ENCODE results near the gene INTS11. TPM values are rescaled to one million over a fixed set of nuclear protein-coding genes. Genes with fewer than 3 reads are reported as not detected.

Gene INTS11
- total and polyA plus RNA-seq, 9 of the 15 experiments (the other 6 are each of a cell fraction or from before 2014, with no cell fraction given) = 3.6 to 183 (median 110) TPM

DNA sequence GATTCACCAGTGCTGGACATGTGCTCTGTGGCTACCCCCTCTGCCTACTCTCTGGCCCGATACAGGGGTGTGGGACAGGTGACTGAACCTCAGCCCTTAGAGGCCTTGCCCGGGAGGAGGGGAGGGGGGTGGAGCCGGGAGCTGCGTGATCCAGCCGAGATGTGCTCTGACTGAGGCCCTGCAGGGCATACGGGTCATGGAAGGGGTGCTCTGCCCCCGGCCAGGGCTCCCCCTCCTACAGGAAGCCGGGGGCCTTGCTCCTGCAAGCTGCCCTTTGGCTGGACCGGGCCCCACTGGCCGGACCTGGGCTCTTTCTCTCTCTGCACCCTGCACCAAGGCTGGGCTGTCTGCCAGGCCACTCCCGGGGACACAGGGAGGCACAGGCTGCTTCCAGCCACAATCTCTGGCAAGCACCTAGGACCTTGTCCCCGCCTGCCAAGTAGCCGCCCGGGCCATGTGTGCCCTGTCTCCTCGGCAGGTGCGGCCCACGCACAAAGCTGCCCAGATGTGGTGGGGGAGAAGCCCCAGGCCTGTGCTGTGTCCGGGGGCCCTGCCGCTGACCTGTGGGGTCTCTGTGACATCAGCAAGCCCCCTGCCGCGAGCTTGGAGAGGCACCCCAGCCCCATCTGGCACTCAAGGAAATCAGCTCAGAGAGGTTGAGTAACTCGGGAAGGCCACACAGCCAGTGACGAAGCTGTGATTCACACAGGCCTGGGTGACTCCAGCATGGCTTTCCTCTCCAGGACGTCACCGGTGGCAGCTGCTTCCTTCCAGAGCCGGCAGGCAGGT, 42.7 kb downstream of the INTS11 start:
- H3K36me3 ChIP-seq (ENCODE audit: control insufficient read depth, insufficient read depth, low read length) = no peaks in the 10 kb centered on the region
- POLR2A ChIA-PET = interaction anchor here (0.7 to 1.0 kb wide), 3 partner anchors 8 to 10 kb away, joined by 3 to 4 read pairs (median 3); partner anchors contain the start of gene UBE2J2
- no peak overlapping the region; a peak in 1 of 4 replicates for H3K9ac ChIP-seq (ENCODE audit: insufficient read depth in 1 of 2, low read depth in 2 of 2, low read length in 2 of 2)
- TF ChIP-seq, protein P1, sequence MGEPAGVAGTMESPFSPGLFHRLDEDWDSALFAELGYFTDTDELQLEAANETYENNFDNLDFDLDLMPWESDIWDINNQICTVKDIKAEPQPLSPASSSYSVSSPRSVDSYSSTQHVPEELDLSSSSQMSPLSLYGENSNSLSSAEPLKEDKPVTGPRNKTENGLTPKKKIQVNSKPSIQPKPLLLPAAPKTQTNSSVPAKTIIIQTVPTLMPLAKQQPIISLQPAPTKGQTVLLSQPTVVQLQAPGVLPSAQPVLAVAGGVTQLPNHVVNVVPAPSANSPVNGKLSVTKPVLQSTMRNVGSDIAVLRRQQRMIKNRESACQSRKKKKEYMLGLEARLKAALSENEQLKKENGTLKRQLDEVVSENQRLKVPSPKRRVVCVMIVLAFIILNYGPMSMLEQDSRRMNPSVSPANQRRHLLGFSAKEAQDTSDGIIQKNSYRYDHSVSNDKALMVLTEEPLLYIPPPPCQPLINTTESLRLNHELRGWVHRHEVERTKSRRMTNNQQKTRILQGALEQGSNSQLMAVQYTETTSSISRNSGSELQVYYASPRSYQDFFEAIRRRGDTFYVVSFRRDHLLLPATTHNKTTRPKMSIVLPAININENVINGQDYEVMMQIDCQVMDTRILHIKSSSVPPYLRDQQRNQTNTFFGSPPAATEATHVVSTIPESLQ (CRISPR knock-in tag; IDR thresholded peaks at IDR 0.05) = no peak
- no peak for TF ChIP-seq ELF1 (tag; IDR thresholded peaks at IDR 0.05)
- no peak for TF ChIP-seq ZC3H4 (CRISPR knock-in tag; IDR thresholded peaks at IDR 0.05; ENCODE audit: borderline replicate concordance)
- no peak for TF ChIP-seq ZNF12 (CRISPR knock-in tag; IDR thresholded peaks at IDR 0.05)
- 0 out of 4 replicates have a peak, but pooled peaks of 1 of the 2 experiments have one; percentile 34 for TF ChIP-seq RCOR1 (IDR thresholded peaks at IDR 0.05; ENCODE audit: borderline replicate concordance in 1 of 2, low read depth in 2 of 2, low read length in 2 of 2)
- TF ChIP-seq, protein P2, sequence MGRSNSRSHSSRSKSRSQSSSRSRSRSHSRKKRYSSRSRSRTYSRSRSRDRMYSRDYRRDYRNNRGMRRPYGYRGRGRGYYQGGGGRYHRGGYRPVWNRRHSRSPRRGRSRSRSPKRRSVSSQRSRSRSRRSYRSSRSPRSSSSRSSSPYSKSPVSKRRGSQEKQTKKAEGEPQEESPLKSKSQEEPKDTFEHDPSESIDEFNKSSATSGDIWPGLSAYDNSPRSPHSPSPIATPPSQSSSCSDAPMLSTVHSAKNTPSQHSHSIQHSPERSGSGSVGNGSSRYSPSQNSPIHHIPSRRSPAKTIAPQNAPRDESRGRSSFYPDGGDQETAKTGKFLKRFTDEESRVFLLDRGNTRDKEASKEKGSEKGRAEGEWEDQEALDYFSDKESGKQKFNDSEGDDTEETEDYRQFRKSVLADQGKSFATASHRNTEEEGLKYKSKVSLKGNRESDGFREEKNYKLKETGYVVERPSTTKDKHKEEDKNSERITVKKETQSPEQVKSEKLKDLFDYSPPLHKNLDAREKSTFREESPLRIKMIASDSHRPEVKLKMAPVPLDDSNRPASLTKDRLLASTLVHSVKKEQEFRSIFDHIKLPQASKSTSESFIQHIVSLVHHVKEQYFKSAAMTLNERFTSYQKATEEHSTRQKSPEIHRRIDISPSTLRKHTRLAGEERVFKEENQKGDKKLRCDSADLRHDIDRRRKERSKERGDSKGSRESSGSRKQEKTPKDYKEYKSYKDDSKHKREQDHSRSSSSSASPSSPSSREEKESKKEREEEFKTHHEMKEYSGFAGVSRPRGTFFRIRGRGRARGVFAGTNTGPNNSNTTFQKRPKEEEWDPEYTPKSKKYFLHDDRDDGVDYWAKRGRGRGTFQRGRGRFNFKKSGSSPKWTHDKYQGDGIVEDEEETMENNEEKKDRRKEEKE (IDR thresholded peaks at IDR 0.05; ENCODE audit: borderline replicate concordance in 1 of 2, control insufficient read depth in 1 of 2, low read depth in 2 of 2, low read length in 1 of 2) = no peak
- TF ChIP-seq CREM (IDR thresholded peaks at IDR 0.05; ENCODE audit: low read depth) = 0 out of 2 replicates have a peak, but pooled peaks have one; percentile 17
- TF ChIP-seq, protein P3, sequence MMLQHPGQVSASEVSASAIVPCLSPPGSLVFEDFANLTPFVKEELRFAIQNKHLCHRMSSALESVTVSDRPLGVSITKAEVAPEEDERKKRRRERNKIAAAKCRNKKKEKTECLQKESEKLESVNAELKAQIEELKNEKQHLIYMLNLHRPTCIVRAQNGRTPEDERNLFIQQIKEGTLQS (IDR thresholded peaks at IDR 0.05) = peak; percentile 60
- TF ChIP-seq, protein P3 (CRISPR knock-in tag; conservative IDR thresholded peaks at IDR 0.05) = no peak
- TF ChIP-seq MEIS2 (IDR thresholded peaks at IDR 0.05; ENCODE audit: partially characterized antibody) = no peak
- TF ChIP-seq ESRRA (IDR thresholded peaks at IDR 0.05; ENCODE audit: borderline replicate concordance, low read depth) = peak; percentile 16; the same call in 1 of the 2 replicates
- TF ChIP-seq, protein P4, sequence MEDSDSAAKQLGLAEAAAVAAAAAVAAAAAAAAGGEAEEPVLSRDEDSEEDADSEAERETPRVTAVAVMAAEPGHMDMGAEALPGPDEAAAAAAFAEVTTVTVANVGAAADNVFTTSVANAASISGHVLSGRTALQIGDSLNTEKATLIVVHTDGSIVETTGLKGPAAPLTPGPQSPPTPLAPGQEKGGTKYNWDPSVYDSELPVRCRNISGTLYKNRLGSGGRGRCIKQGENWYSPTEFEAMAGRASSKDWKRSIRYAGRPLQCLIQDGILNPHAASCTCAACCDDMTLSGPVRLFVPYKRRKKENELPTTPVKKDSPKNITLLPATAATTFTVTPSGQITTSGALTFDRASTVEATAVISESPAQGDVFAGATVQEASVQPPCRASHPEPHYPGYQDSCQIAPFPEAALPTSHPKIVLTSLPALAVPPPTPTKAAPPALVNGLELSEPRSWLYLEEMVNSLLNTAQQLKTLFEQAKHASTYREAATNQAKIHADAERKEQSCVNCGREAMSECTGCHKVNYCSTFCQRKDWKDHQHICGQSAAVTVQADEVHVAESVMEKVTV (CRISPR knock-in tag; IDR thresholded peaks at IDR 0.05) = no peak
- TF ChIP-seq ZNF282 (CRISPR knock-in tag; IDR thresholded peaks at IDR 0.05) = no peak

More for the DNA sequence above, 42.7 kb downstream of the INTS11 start:
- DNase-seq (ENCODE audit: extremely low read depth in 1 of 4, low spot score in 3 of 4) = peak in 1 of 4 experiments; percentile 29
- no peak overlapping the region for H3K27ac ChIP-seq (ENCODE audit: extremely low read depth, low read depth, low read length)
- no peak overlapping the region for H3K4me3 ChIP-seq
- H3K27me3 ChIP-seq (ENCODE audit: control insufficient read depth in 2 of 2, insufficient read depth in 2 of 2, low read length in 2 of 2) = peaks cover 0 to 12% of the 10 kb centered on the region in 2 experiments; a peak in 2 of 5 replicates
- peak; percentile 32 for FAIRE-seq
- H3K9me1 ChIP-seq (ENCODE audit: control insufficient read depth, insufficient read depth, low read length) = peaks cover 3% of the 10 kb centered on the region
- no TSS peak for BruUV-seq (replicated peaks)
- H2AFZ ChIP-seq (ENCODE audit: low read depth, low read length) = no peak overlapping the region
- peak; percentile 13; the same call in 2 of the 3 replicates for ATAC-seq
- in situ Hi-C loops (cut with MboI) = no loop called here
- peaks cover 0 to 52% of the 10 kb centered on the region in 2 experiments; a peak in 3 of 5 replicates for H3K4me1 ChIP-seq (replicated peaks in 1 of 2; ENCODE audit: control insufficient read depth in 2 of 2, insufficient read depth in 2 of 2, low read length in 2 of 2)
- no peaks in the 10 kb centered on the region for H3K9me3 ChIP-seq (replicated peaks; ENCODE audit: control insufficient read depth, insufficient read depth, low read depth, low read length)
- no peaks in the 10 kb centered on the region for H3K79me2 ChIP-seq (ENCODE audit: control insufficient read depth, insufficient read depth, low read length)
- WGBS (ENCODE audit: insufficient coverage, low coverage, missing lambda C conversion rate) = 21% methylated on average over 20 of the region's 26 CpGs
- CTCF ChIA-PET (ENCODE audit: low intra/inter-chr PET ratio) = no interaction called here
- no peaks in the 10 kb centered on the region for H4K20me1 ChIP-seq (replicated peaks; ENCODE audit: control insufficient read depth, insufficient read depth, low read length)
- no peak overlapping the region for H3K4me2 ChIP-seq (ENCODE audit: insufficient read depth, low read length)
- intact Hi-C loops (cut with micrococcal nuclease) = no loop called here

Data from K562 (cell line).